Vagina (tissue), 2 donors: ENCODE measurements around the gene MYG1.

Experiments
- CTCF ChIP-seq, 3 experiments: fragments of 450-650 bp in 2 of 3; fragments of 200-600 bp in 1 of 3; sonication (generic) in 1 of 3; IDR thresholded peaks; one replicate each; pipeline ENCODE4 v1.5.1; 2017 to 2019; ENCODE audit warnings: antibody characterized with exemption in 3 of 3, mild to moderate bottlenecking in 2 of 3, moderate library complexity in 2 of 3
- POLR2A ChIP-seq, 2 donors: fragments of 450-650 bp; IDR thresholded peaks; one replicate each; pipeline ENCODE4 v1.6.1; 2017; ENCODE audit warnings: antibody characterized with exemption in 2 of 2, mild to moderate bottlenecking in 2 of 2, moderate library complexity in 2 of 2
- POLR2AphosphoS5 ChIP-seq, 2 donors: sonication (generic); formaldehyde crosslinking; IDR thresholded peaks; one replicate each; pipeline ENCODE4 v1.9.0; 2017; ENCODE audit warnings: antibody characterized with exemption in 2 of 2, mild to moderate bottlenecking in 2 of 2, low read depth in 1 of 2; ENCODE audit not compliant: insufficient read depth in 1 of 2

GRCh38 chr12:53268630-53269562 lies 30.6 kb upstream of the MYG1 start:
- TF ChIP-seq CTCF (IDR thresholded peaks at IDR 0.05) (no peak), POLR2A (IDR thresholded peaks at IDR 0.05) (no peak), POLR2AphosphoS5 (IDR thresholded peaks at IDR 0.05; ENCODE audit: insufficient read depth in 1 of 2, low read depth in 1 of 2) (no peak)
